Neutrophil (primary cell): ENCODE data around the gene PODXL.

ENCODE experiments used
- H3K27ac ChIP-seq: fragments of 200-600 bp; sonication (generic); 2 replicates; pipeline ENCODE4 v1.5.1; 2016; ENCODE audit warnings: mild to moderate bottlenecking, moderate library complexity
- H3K27me3 ChIP-seq: fragments of 200-600 bp; sonication (generic); 2 replicates; pipeline ENCODE4 v1.6.0; 2016; ENCODE audit warnings: mild to moderate bottlenecking
- H3K36me3 ChIP-seq: fragments of 200-600 bp; sonication (generic); 2 replicates; pipeline ENCODE4 v1.5.1; 2017
- H3K4me1 ChIP-seq, 2 experiments: fragments of 200-600 bp in 1 of 2; sonication (generic) in 1 of 2; 1 replicate in 1 of 2; 2 replicates in 1 of 2; pipeline versions ENCODE4 v1.5.1 to v1.6.1; 2013 to 2016; ENCODE audit warnings: low read depth in 1 of 2, low read length in 1 of 2, mild to moderate bottlenecking in 1 of 2, moderate library complexity in 1 of 2; ENCODE audit not compliant: control insufficient read depth in 1 of 2, insufficient read depth in 1 of 2
- H3K4me3 ChIP-seq, 2 experiments: fragments of 200-600 bp in 1 of 2; sonication (generic) in 1 of 2; 1 replicate in 1 of 2; 2 replicates in 1 of 2; pipeline ENCODE4 v1.5.1; 2013 to 2016; ENCODE audit warnings: low read depth in 1 of 2, low read length in 1 of 2, mild to moderate bottlenecking in 1 of 2, moderate library complexity in 1 of 2
- H3K9me3 ChIP-seq: fragments of 200-600 bp; sonication (generic); 2 replicates; pipeline ENCODE4 v1.5.1; 2016
- TF ChIP-seq, protein P1 (sequence below): fragments of 200-600 bp; sonication (generic); IDR thresholded peaks from 2 replicates; pipeline ENCODE4 v1.5.1; 2016; ENCODE audit warnings: antibody characterized with exemption

The PODXL gene

GRCh38 chr7:131578602-131579001 lies 22.2 kb upstream of the PODXL start:
- H3K9me3 ChIP-seq = no peaks in the 10 kb centered on the region
- H3K27ac ChIP-seq = no peak overlapping the region
- no peaks in the 10 kb centered on the region for H3K27me3 ChIP-seq
- no peaks in the 10 kb centered on the region for H3K4me1 ChIP-seq
- TF ChIP-seq, protein P1, sequence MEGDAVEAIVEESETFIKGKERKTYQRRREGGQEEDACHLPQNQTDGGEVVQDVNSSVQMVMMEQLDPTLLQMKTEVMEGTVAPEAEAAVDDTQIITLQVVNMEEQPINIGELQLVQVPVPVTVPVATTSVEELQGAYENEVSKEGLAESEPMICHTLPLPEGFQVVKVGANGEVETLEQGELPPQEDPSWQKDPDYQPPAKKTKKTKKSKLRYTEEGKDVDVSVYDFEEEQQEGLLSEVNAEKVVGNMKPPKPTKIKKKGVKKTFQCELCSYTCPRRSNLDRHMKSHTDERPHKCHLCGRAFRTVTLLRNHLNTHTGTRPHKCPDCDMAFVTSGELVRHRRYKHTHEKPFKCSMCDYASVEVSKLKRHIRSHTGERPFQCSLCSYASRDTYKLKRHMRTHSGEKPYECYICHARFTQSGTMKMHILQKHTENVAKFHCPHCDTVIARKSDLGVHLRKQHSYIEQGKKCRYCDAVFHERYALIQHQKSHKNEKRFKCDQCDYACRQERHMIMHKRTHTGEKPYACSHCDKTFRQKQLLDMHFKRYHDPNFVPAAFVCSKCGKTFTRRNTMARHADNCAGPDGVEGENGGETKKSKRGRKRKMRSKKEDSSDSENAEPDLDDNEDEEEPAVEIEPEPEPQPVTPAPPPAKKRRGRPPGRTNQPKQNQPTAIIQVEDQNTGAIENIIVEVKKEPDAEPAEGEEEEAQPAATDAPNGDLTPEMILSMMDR = no peak
- H3K4me3 ChIP-seq = no peak overlapping the region
- no peaks in the 10 kb centered on the region for H3K36me3 ChIP-seq

- TF ChIP-seq, protein P1 = no peak
- Histone ChIP-seq H3K4me3 (no peak overlapping the region), H3K9me3 (no peaks in the 10 kb centered on the region), H3K4me1 (no peaks in the 10 kb centered on the region), H3K27ac (no peak overlapping the region), H3K27me3 (peaks cover 3% of the 10 kb centered on the region), H3K36me3 (no peaks in the 10 kb centered on the region)
These were observed 18.3 kb upstream of the PODXL start for GRCh38 chr7:131574741-131575140.

GRCh38 chr7:131570401-131570800 lies 14.0 kb upstream of the PODXL start:
- Histone ChIP-seq H3K36me3 (no peaks in the 10 kb centered on the region), H3K4me3 (no peak overlapping the region), H3K4me1 (no peaks in the 10 kb centered on the region), H3K27me3 (peaks cover 3% of the 10 kb centered on the region), H3K27ac (no peak overlapping the region), H3K9me3 (no peaks in the 10 kb centered on the region)
- TF ChIP-seq, protein P1 = no peak

DNA sequence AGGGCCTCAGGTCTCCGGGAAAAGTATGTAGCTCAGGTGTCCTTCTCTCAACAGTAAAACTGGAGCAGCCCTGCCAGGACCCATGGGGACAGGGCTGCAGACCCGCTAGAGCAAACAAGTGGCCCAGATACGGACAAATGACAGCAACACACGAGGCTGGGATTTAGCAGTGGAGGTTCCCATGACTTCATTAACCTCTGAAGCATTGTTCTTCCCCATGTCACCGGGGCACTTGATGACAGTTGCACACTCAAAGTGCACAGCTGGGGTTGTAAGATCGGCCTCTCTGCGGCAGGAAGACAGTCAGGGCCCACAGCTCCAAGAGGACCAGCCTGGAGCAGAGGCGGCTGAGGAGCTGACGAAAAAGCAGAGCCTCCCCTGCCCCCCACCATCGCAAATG lies 12.5 kb upstream of the PODXL start:
- no peaks in the 10 kb centered on the region for H3K4me1 ChIP-seq
- H3K27me3 ChIP-seq = peaks cover 3% of the 10 kb centered on the region
- H3K27ac ChIP-seq = no peak overlapping the region
- H3K4me3 ChIP-seq = no peak overlapping the region
- H3K9me3 ChIP-seq = no peaks in the 10 kb centered on the region
- no peaks in the 10 kb centered on the region for H3K36me3 ChIP-seq
- TF ChIP-seq, protein P1 = no peak

DNA sequence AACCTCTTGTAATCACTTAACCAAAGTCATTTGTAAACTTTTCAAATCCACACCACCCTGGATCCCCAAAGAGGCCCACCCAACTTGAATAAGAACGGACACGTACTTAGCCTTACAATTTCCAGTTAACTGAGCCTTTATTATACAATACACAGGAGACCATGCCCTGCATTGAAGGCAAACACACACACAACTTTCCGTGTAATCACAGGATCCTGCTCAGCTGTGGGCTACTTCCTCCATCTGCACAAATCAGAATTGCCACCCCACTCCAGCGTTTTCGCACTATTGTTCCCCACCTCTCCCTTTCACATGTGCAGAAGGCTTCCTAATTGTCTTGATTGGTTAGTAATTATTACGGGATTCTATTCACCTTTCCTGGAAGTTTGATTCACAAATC lies 12.1 kb upstream of the PODXL start:
- H3K4me1 ChIP-seq = no peaks in the 10 kb centered on the region
- TF ChIP-seq, protein P1 = no peak
- no peak overlapping the region for H3K27ac ChIP-seq
- no peaks in the 10 kb centered on the region for H3K9me3 ChIP-seq
- H3K27me3 ChIP-seq = peaks cover 3% of the 10 kb centered on the region
- no peaks in the 10 kb centered on the region for H3K36me3 ChIP-seq
- no peak overlapping the region for H3K4me3 ChIP-seq

DNA sequence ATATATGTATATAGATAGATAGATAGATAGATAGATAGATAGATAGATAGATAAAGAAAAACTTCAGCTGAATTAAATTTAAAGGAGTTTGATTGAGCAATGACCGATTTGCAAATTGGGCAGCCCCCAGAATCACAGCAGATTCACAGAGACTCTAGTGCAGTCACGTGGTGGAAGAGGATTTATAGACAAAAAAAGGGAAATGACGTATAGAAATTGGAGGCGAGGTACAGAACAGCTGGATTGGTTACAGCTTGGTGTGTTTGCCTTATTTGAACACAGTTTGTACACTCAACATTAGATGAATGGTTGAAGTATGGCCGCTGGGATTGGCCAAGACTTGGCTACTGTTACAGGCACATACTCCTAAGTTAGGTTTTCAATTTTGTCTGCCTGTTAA lies 8.2 kb upstream of the PODXL start:
- no peaks in the 10 kb centered on the region for H3K4me1 ChIP-seq
- no peaks in the 10 kb centered on the region for H3K9me3 ChIP-seq
- H3K4me3 ChIP-seq = no peak overlapping the region
- TF ChIP-seq, protein P1 = no peak
- peaks cover 27% of the 10 kb centered on the region for H3K27me3 ChIP-seq
- no peak overlapping the region for H3K27ac ChIP-seq
- H3K36me3 ChIP-seq = no peaks in the 10 kb centered on the region
